ENCODE data around the gene GSTT2B. TPM values are rescaled to one million over a fixed set of nuclear protein-coding genes. Genes with fewer than 3 reads are reported as not detected.
A peak's percentile ranks its signal among the peaks of the same experiment; 100 is the strongest.
"Not testable (repeated sequence)": the region's sequence is repeated elsewhere in the genome, so short reads cannot be mapped to it uniquely, and the experiment has no call there.

GSTT2B gene, protein sequence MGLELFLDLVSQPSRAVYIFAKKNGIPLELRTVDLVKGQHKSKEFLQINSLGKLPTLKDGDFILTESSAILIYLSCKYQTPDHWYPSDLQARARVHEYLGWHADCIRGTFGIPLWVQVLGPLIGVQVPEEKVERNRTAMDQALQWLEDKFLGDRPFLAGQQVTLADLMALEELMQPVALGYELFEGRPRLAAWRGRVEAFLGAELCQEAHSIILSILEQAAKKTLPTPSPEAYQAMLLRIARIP
- not detected in 2 replicates for total RNA-seq
- long read RNA-seq, result 0 reads

DNA sequence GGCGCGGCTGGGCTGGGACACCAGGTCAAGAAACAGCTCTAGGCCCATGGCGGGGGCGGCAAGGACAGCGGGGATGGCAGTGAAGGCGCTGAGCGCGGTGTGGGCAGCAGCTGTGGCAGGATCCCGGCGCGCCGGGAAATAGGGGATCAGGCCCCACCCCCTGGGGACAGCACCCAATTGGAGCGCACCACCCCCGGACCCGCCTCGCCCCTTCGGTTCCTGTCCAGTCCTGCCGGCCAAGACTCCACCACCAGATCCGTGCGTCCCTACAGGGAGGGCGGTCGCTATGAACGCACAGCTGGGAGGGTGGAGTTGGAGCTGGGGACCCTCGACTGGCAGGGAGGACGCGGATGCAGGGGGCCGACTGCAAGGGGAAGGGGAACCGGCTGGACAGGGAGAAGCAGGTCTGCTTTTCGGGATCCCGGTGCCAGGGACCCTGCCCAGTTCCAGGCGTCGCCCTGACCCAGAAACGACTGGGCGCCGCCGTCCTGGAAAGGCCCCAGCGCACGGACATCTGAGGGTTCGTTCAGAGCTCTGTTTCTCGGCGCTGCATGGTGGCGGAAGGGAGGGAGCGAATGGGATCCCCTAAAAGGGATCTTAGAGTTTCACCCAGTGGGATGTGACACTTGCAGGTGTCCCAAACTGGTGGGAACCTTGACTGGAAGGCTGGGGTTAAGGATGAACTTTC lies at the start of gene GSTT2B:
GSTT2B (minus strand) TSS at position 112 of the 688 bp plus-strand sequence; CDS start at position 48, 64 bp downstream.
- H3K27me3 Mint-ChIP-seq (ENCODE audit: unreplicated experiment); H3K4me3 Mint-ChIP-seq (ENCODE audit: unreplicated experiment); DNase-seq (ENCODE audit: extremely low spot score, unreplicated experiment); H3K27ac Mint-ChIP-seq (ENCODE audit: unreplicated experiment); H3K9me3 Mint-ChIP-seq (ENCODE audit: unreplicated experiment); H3K4me1 Mint-ChIP-seq (ENCODE audit: unreplicated experiment); H3K36me3 Mint-ChIP-seq (ENCODE audit: unreplicated experiment): not testable (repeated sequence)

DNA sequence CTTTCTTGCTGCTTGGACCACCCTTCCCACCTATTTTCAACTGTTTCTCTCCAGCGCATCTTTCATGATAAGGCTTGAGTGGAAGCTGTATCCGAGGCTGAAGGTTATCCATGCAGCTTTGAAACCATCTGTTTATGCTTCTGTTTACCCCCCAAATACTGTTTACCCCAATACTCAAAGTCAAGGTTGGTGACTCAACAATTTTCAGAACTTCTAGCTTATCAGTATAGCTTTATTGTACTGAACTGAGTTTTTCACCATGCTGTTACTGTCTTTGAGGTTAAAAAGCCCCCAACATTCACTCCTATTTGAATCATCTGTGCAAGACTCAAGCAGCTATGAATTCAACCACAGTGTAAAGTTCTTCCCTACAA lies 49.0 kb upstream of the GSTT2B start:
- Mint-ChIP-seq H3K36me3 (ENCODE audit: unreplicated experiment) (no peaks in the 10 kb centered on the region), H3K27ac (ENCODE audit: unreplicated experiment) (no peak overlapping the region), H3K4me1 (ENCODE audit: unreplicated experiment) (peaks cover 18% of the 10 kb centered on the region), H3K9me3 (ENCODE audit: unreplicated experiment) (no peaks in the 10 kb centered on the region), H3K27me3 (ENCODE audit: unreplicated experiment) (no peaks in the 10 kb centered on the region), H3K4me3 (ENCODE audit: unreplicated experiment) (peak overlapping the region; percentile 50)
- DNase-seq (ENCODE audit: extremely low spot score, unreplicated experiment), result no peak
- TF ChIP-seq, protein P1, sequence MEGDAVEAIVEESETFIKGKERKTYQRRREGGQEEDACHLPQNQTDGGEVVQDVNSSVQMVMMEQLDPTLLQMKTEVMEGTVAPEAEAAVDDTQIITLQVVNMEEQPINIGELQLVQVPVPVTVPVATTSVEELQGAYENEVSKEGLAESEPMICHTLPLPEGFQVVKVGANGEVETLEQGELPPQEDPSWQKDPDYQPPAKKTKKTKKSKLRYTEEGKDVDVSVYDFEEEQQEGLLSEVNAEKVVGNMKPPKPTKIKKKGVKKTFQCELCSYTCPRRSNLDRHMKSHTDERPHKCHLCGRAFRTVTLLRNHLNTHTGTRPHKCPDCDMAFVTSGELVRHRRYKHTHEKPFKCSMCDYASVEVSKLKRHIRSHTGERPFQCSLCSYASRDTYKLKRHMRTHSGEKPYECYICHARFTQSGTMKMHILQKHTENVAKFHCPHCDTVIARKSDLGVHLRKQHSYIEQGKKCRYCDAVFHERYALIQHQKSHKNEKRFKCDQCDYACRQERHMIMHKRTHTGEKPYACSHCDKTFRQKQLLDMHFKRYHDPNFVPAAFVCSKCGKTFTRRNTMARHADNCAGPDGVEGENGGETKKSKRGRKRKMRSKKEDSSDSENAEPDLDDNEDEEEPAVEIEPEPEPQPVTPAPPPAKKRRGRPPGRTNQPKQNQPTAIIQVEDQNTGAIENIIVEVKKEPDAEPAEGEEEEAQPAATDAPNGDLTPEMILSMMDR (IDR thresholded peaks at IDR 0.05), result no peak

DNA sequence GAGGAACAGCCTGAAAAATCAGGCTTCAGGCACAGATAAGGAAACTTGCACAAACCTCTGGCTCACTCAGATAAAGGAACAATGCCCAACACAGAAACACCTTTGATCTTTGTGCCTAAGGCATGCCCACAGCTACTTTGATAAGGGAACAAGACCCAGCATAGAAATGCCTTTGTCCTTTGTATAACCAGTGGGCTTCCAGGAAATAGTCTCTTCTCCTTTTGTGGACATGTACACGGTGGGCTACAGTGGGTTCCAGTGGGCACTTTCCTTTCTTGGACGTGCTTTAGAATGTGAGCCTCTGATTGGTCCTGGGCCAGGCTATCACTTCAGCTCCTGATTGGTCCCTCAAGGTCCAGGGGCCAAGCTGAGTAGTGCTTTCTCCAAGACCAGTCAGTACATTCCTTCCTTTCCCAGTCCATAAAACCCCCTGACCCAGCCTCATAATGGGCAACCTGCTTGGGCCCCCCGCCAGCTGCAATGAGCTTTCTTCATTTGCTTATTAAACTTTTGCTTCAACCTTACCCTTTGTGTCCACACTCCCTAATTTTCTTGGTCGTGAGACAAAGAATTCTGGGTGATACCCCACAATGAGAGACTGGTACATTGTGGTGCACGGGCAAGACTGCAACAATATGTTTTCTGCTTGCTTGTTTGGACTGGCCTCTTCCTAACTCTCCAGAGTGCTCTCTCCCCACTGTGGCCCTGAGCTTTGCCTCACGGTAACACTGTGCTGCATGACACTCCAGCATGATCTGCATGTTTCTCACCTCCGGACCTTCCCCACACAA lies 48.4 kb upstream of the GSTT2B start:
- no peak overlapping the region for H3K27ac Mint-ChIP-seq (ENCODE audit: unreplicated experiment)
- no peak overlapping the region for H3K4me3 Mint-ChIP-seq (ENCODE audit: unreplicated experiment)
- TF ChIP-seq, protein P1 (IDR thresholded peaks at IDR 0.05), result no peak
- peaks cover 18% of the 10 kb centered on the region for H3K4me1 Mint-ChIP-seq (ENCODE audit: unreplicated experiment)
- H3K9me3 Mint-ChIP-seq (ENCODE audit: unreplicated experiment), result no peaks in the 10 kb centered on the region
- no peaks in the 10 kb centered on the region for H3K27me3 Mint-ChIP-seq (ENCODE audit: unreplicated experiment)
- no peaks in the 10 kb centered on the region for H3K36me3 Mint-ChIP-seq (ENCODE audit: unreplicated experiment)
- no peak for DNase-seq (ENCODE audit: extremely low spot score, unreplicated experiment)

DNA sequence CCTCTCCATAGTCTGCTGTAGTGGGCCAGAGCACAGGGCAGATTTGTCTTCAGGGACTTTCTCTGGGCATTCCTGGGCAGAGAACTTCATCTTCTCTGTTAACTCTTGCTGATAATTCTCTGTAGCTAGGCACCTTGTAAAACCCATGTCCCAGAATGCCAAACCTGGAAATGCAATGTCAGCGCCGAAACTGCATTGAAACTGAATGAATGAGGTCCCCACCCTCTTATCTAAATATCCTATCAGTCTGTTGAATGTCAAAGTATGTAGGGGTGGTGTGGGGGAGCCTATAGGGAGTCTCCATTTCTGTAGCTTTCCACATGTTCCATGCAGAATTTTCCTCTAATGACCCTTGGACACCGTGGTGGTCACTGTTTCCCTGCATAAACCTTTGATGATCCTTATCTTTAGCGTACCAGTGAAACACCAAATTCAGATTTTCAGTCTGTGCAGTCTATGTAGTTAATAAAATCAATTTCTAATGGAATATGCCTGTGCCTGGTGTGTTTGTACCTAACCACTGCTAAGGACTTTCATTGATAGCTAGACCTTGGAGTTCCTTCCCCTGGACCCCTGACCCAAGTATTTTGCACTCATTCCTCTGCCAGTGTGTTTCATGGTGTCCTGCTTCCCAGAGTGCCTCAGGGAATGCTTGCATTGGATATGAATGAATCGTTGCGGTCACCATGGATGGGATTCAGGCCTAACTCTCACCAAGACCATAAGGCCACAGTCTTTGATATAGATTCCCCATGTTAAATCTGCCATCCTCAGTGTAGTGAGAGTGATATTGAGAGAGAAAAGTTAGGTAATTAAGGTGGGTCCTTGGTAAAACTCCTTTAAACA lies 47.6 kb upstream of the GSTT2B start:
- no peak for DNase-seq (ENCODE audit: extremely low spot score, unreplicated experiment)
- H3K27ac Mint-ChIP-seq (ENCODE audit: unreplicated experiment), result no peak overlapping the region
- H3K36me3 Mint-ChIP-seq (ENCODE audit: unreplicated experiment), result no peaks in the 10 kb centered on the region
- no peaks in the 10 kb centered on the region for H3K9me3 Mint-ChIP-seq (ENCODE audit: unreplicated experiment)
- H3K27me3 Mint-ChIP-seq (ENCODE audit: unreplicated experiment), result no peaks in the 10 kb centered on the region
- H3K4me3 Mint-ChIP-seq (ENCODE audit: unreplicated experiment), result no peak overlapping the region
- peaks cover 16% of the 10 kb centered on the region for H3K4me1 Mint-ChIP-seq (ENCODE audit: unreplicated experiment)
- TF ChIP-seq, protein P1 (IDR thresholded peaks at IDR 0.05), result no peak

DNA sequence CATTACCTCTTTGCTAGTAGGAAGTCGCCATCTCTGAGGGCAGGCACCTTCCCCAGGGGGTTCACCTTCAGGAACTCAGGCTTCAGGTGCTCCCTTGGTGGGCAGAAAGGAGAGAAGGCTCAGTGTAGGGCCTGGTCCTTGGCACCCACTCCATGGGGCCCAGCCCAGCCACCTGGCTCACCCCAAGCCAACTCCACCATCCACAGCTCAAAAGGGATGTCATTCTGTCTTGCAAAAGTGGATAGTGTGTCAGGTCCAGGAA lies 47.0 kb upstream of the GSTT2B start:
- Mint-ChIP-seq H3K9me3 (ENCODE audit: unreplicated experiment) (no peaks in the 10 kb centered on the region), H3K36me3 (ENCODE audit: unreplicated experiment) (no peaks in the 10 kb centered on the region), H3K27me3 (ENCODE audit: unreplicated experiment) (no peaks in the 10 kb centered on the region), H3K27ac (ENCODE audit: unreplicated experiment) (no peak overlapping the region), H3K4me1 (ENCODE audit: unreplicated experiment) (peaks cover 11% of the 10 kb centered on the region), H3K4me3 (ENCODE audit: unreplicated experiment) (no peak overlapping the region)
- DNase-seq (ENCODE audit: extremely low spot score, unreplicated experiment), result no peak
- TF ChIP-seq, protein P1 (IDR thresholded peaks at IDR 0.05), result no peak
